ENCODE data around the gene REPIN1. TPM values are rescaled to one million over a fixed set of nuclear protein-coding genes. Genes with fewer than 3 reads are reported as not detected.

Gene REPIN1
- total and polyA plus RNA-seq, 4 donors: 17.1 to 118 (median 55.1) TPM

GRCh38 chr7:150368884-150369747, 494 bp downstream of the REPIN1 start:
- H3K27me3 ChIP-seq (ENCODE audit: control insufficient read depth in 4 of 4, insufficient read depth in 4 of 4, low read length in 3 of 4): no peaks in the 10 kb centered on the region
- TF ChIP-seq TAF1 (conservative IDR thresholded peaks at IDR 0.05) (peak; percentile 29), CTCF (IDR thresholded peaks at IDR 0.05; ENCODE audit: low read depth, low read length, missing input control) (no peak), GABPA (IDR thresholded peaks at IDR 0.05 in 1 of 2, conservative IDR thresholded peaks at IDR 0.05 in 1 of 2) (no peak), ATF3 (IDR thresholded peaks at IDR 0.05) (no peak), NR2F2 (IDR thresholded peaks at IDR 0.05) (peak; percentile 38), HNF4G (IDR thresholded peaks at IDR 0.05) (no peak), EGR1 (IDR thresholded peaks at IDR 0.05; ENCODE audit: low read depth in 2 of 2) (no peak), HNF4A (conservative IDR thresholded peaks at IDR 0.05) (peak; percentile 31 to 33), FOXA2 (IDR thresholded peaks at IDR 0.05) (no peak), SP1 (IDR thresholded peaks at IDR 0.05) (peak; percentile 46), RXRA (IDR thresholded peaks at IDR 0.05) (peak; percentile 41 to 52), FOXA1 (IDR thresholded peaks at IDR 0.05) (no peak), JUND (IDR thresholded peaks at IDR 0.05) (no peak), ZBTB33 (IDR thresholded peaks at IDR 0.05) (no peak), YY1 (IDR thresholded peaks at IDR 0.05) (peak; percentile 43), RAD21 (IDR thresholded peaks at IDR 0.05) (peak; percentile 8 to 36), REST (IDR thresholded peaks at IDR 0.05) (no peak), MAX (IDR thresholded peaks at IDR 0.05) (peak; percentile 34)
- DNase-seq (ENCODE audit: low spot score): peak; percentile 62

More at GRCh38 chr7:150368884-150369747, 494 bp downstream of the REPIN1 start:
- peak overlapping the region; percentile 98 to 99 for H3K27ac ChIP-seq (ENCODE audit: low read depth in 1 of 2, low read length in 2 of 2)
- H3K9me3 ChIP-seq (ENCODE audit: control insufficient read depth in 4 of 4, low read length in 3 of 4): no peaks in the 10 kb centered on the region
- peaks cover 6 to 17% (median 15%) of the 10 kb centered on the region in 4 donors for H3K36me3 ChIP-seq (ENCODE audit: control insufficient read depth in 4 of 4, insufficient read depth in 3 of 4, low read depth in 1 of 4, low read length in 3 of 4)
- H3K4me3 ChIP-seq (ENCODE audit: low read depth in 1 of 3, low read length in 3 of 3): peak overlapping the region; percentile 76 to 97 (median 82)
- WGBS: 1% methylated on average over 58 of the region's 58 CpGs
- H3K4me1 ChIP-seq (ENCODE audit: control insufficient read depth in 4 of 4, insufficient read depth in 4 of 4, low read length in 3 of 4): peaks cover 4 to 47% (median 32%) of the 10 kb centered on the region in 4 donors
- H3K9ac ChIP-seq (ENCODE audit: low read depth in 1 of 2, low read length in 2 of 2): peak overlapping the region; percentile 90 to 95
